SK-N-DZ (cell line): ENCODE measurements around the gene SLC6A5.

Source experiments
- DNase-seq: peaks from one replicate; pipeline ENCODE4 v3.0.0-alpha.2; 2015; ENCODE audit warnings: low spot score

SLC6A5 gene

DNA sequence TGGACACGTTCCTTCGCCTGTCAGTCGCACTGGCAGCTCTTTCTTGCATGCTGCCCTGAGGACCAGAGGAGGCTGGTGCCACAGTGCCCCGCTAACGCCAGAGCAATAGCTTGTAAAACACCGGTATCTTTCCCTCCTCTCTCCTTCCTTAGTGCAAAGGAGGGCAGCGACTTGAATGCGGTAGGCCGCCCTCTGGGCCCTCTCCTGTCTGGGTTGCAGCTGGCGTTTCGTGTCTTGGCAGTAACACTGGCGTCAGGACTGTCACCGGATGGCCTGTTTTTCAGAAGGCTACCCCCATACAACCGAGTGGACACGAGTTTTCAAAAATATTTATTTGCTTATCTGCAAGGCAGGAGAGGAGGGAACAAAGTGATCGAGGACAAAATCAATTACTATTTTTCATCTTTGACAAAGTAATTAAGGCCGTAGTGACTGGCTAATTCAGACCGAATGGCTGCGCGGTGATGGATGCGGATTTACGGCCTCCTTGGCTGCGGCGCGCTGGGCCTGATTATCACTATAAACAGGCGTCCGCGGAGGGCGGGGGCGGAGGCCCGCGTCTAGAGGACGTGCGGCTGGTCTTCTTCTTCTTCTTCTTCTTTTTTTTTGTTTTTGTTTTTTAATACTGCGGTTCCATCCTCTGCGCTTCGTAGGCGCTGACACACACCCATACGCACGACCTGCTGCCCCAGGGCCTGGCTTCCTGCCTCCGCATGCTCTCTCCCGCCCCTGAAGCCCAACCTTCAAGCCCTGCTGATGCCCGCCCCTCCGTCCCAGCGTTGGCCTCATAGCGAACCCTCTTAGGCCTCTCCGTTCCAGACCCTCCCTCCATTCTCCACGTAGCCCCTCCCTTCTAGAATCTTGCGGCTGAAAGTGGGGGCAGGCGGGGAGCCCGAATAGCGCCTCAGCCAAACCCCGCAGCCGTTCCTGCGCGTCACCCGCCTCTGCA, 2.9 kb upstream of the SLC6A5 start:
- no peak for DNase-seq

DNA sequence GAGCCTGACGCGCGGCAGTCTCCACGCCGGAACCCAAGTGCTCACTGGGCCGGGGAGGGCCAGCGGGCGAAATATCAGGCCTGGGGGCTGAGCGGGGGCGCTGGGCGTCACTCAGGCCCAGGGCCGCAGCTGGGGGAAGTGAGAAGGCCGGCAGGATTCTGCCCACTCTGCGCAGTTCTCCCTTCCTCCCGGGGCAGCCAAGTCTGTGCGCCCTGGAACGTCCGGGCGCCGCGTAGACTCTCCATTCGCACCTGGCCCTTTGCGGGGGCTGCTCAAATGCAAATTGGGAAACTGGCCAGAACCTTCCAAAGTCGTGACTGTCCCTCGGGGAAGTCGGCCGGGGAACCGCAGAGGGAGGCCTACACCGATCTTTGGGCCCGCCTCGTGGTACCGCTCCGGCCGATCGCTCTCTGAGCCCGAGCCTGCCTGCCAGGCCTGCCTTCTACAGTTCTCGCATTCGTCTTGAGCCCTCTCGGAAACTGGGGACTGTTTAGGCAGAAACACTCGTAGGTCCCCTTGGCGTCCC, 2.2 kb upstream of the SLC6A5 start:
- DNase-seq, result no peak

DNA sequence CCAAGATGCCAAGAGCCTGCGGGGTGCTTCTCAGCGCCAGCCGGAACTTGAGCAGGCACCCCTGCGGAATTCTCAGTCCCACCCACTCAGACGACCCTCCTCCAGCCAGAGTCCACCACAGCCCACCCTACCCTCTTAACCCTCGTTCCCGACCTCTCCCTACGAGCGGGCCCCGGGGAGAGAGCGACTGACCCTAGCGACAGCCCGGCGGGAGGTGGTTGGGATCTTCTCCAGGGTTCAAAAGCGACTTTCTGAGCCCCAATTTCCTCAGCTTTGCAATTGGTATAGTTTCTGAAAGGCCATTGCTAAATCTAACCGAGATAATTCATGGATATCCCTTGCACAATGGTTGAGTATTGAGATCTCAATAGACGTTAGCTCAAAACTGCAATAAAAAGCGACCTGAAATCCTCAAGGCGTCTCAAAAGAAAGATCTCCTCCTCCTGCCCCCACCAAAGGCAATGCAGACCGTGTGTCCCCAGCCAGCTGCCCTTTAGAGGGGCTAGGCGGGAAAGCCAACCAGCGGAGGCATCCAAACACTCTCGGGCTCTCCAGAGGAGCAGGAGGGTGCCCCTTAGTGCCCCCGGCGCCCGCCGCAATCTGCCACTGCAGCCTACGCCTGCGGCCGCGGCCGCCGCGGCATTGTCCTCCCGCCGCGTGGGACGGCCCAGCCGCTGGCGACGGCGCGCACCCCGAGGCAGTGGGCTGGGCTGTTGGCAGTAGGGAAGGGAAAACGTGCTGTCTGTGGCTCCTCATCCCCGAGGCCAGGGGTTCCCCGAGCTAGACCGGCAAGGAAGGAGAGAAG, 1.5 kb upstream of the SLC6A5 start:
- no peak for DNase-seq

DNA sequence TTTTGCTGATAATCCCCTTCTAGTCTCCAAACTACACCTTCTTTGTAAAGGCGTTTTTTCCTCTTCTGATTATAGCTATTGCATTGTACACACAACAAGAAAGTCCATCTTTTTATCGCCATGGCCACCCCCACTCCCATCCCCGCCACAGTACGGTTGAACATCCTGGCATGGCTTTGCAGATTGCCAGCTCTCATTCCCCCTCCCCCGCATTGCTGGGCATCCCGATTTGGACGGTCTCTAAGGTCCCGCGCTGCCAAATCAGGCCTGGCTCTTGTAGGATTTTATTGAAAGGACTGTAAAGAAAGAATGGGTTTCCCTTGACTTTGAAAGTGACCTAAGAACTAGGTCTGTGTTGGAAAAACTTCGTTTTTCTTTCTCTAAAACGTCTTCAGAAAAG, 916 bp upstream of the SLC6A5 start:
- no peak for DNase-seq

DNA sequence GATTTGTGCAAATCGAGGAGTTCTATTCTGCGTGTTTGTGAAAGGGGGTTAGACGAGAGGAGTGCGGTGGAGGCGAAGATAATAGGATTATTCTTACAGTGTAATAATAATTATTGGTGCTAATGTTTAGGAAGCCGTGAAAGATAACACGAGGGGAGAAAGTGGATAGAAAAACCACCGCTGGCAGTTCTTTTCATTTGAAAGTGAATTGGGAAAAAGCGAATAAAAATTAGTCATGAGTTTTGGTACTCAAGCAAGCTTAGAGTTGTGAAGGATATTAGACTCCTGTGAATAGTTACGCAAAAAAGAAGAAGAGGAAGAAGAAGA, 575 bp downstream of the SLC6A5 start:
- DNase-seq, result no peak

DNA sequence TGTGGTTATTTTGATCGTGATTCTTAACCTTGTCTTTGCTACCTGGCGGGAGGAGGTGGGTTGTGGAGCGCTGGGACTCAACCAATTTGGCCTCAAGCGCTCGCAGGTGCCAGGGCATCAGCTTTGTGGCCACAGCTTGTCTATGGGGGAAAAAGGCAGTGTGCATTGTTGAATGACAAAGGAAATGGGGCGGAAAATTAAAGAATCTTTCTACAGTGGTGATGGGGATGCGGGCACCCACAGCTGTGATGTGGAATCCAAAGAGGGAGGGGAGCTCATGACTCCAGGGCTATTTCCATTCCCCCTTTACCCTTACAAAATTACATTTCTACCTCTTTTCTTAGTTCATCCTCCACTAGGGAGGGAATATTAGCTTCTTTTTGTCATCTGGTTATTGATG, 1.1 kb downstream of the SLC6A5 start:
- no peak for DNase-seq

DNA sequence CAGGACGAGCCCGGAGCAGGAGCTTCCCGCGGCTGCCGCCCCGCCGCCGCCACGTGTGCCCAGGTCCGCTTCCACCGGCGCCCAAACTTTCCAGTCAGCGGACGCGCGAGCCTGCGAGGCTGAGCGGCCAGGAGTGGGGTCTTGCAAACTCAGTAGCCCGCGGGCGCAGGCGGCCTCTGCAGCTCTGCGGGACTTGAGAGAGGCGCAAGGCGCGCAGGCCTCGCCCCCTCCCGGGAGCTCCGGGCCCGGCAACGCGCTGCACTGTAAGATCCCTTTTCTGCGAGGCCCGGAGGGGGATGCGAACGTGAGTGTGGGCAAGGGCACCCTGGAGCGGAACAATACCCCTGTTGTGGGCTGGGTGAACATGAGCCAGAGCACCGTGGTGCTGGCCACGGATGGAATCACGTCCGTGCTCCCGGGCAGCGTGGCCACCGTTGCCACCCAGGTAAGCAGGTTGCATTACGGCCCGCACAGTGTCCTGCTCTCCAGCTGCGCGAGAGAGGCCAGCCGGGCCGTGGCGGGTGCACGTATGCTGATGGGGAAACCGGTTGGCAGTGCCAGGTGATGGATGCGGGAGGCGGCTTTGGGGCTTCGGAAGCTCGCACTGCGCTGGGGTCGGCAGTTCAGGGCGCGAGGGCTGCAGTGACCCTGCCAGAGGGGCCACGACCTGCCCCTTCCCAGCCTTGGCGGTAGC, 2.0 kb downstream of the SLC6A5 start:
- DNase-seq, result no peak

DNA sequence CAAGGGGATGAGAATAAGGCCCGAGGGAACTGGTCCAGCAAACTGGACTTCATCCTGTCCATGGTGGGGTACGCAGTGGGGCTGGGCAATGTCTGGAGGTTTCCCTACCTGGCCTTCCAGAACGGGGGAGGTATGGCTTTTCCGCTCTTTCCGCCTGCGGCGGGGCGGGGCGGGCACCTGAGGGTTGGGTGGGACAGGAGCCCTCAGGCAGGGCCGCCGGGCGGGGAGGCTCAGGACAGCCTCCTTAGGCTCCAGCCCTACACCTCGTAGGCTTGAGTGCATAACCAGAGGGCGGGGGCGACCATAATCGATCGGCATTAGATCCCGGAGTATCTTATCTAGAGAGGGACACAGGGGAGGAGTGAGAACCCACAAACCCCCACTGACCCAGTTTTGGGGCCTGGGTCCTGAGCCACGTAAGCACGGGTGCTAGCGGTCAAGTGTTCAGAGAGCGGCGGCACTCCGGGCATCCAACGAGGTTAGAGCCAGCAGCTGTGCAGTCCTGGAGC, 4.9 kb downstream of the SLC6A5 start:
- no peak for DNase-seq

DNA sequence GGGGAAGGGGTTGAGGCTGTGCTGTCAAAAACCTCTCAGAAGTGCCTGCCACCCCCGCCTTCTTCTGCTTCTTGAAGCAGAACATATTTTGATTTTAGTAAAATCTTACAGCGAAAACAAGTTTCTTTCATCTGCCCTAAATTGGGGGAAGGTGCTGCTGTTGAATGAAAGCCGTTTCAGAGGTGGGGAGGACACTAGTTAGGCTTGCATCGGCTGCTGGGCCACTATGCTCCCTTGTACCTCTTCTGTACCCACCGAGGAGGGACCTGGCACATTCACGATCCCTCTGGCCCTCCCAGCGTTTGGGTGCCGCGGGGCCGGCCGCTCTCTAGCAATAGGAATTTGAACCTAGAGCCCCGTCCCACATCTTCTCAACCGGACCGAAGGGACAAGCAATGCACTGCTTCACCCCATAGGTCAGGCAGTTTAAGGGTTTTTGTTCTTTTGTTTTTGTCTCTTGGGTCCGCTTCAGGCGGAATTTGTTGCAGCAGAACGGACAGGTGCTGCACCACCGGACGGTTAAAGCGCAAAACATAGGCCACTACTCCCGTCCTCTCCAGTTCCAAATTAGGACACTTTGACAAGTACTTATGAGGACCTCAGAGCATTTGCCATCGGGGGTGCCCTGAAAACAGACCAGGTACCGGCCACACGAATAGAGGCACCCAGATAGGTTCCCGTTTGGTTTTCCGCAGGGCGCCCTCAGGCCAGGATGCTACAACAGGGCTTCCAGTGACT, 5.6 kb downstream of the SLC6A5 start:
- DNase-seq, result no peak

DNA sequence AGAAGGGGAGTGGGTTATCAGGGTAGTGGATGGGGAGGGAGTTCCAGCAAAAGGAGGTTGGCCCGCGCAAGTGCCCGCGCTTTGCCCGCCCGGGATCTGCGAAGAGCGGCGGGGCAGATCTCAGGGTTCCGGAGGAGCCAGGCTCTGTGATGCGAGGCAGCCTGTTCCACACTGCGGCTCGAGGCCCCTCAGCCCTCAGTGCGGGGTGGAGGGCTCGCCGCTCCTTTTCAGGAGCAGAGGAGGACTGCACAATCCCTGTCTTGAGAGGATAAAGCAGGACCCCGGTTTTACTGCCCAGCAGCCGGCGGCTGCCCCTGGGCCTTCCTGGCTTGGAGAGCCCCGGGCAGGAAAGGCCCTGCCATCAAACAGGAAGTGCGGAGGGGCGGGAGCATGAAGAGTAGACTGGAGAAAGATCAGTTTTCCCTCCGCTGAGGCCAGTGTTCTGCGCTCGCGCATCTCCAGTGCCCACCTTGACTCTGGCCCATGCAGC, 6.2 kb downstream of the SLC6A5 start:
- no peak for DNase-seq

DNA sequence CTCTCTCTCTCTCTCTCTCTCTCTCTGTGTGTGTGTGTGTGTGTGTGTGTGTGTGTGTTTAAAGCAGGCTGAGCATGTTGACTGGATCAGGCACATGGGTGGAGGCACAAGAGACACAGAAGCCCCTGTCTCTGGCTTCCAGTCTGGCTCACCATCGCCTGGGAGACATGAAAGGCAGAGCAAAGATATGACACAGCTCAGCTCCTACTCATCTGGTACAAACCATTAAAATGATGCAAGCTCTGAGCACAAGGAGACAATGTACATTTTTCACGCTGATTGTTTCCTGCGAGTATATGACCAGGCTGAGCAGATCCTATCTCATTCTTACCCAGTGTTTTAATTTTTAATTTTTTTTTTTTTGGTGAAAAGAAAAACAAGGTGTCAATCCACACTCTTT, 9.5 kb downstream of the SLC6A5 start:
- peak; percentile 32 for DNase-seq

DNA sequence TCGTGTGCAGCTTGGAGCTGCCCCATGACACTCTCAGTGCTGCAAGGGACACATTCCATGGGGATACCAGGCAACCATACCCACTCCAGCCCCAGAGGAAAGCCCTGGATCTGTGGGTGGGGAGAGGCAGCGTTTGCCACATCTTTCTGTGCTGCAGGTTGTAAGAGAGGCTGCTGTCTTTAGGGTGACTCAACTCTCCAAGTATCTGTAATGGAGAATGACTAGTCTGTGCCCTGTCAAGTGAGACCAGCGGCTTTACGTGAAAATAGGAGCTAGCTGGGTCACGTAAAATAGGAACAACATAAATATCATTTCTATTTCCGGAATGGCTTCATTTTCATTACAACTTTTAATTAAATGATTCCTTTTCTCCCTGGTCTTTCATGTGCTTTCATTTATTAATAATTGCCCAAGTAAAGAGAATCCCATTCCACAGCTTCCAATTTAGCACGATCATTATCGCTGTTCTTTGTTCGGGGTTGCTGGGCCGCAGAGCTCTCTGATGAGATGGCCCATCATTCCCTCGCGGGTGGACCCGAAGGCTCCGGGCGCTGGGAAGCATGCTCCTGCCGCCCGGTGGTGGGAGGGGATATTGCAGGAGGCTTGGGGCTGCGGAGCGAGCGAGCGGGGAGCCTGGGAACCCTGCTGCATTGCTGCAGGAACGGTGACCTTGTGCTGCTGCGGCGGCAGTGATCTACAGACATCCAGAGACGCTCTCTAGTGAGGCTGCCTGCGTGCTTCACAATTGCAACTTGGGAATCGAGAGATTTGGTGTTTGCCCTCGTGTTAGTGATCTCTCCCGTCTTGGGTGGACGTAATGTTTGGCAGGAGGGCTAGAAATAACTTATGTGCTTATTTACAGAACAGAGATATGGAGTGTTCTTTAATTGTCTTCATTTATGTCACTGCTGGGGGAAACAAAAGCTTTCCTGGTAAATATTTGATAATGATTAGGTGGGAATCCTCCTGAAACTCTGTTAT, 10.6 kb downstream of the SLC6A5 start:
- peak; percentile 90 for DNase-seq

DNA sequence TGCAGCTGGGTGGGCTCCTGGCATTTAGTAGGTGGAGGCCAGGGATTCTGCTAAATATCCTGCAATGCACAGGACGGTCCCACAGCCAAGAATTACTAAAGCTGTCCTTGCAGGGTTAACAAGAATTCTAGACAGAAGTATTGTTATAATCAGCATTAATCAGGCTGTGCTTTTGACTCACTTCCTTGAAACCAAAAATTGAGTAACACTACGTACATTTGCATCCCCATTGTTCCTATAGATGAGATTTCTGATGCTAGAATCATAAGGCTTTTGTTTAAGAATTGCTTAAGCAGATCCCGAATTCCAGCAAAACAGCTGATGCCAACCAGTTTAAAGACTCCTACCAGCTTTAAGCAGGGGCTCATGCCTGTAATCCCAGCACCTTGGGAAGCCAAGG, 11.4 kb downstream of the SLC6A5 start:
- DNase-seq, result no peak

DNA sequence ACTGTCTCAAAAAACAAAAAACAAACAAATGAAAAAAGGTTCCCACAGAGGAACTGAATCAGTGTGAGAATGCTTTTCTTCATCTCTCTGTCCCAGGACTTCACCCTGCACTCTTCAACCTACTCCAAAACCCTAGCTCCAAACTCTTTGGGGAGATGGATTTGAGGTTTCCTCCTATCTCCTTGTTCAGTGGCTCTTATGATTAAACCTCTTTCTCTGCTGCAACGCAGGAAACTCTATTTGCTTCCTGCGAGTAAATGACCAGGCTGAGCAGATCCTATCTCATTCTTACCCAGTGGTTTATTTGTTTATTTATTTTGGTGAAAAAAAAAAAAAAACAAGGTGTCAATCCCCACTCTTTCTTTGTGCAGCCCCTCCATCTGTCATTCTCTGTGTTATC, 12.0 kb downstream of the SLC6A5 start:
- no peak for DNase-seq

DNA sequence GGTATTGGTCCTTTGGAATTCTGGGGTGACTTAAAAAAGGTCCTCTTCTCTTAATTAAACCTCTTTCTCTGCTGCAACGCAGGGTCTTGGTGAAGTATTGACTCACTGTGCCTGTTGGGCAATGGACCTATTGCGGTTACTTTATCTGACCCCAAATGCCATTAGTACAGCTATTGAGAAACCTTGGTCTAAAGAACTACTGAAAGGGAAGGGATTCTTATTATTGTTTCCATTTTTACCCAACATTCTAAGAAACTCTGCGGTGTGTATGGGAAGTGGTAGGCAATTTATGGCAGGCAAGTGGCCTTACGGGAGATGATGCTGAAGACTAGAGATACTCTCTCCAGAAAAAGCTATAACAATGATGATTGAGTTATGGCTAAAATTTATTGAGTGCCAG, 12.5 kb downstream of the SLC6A5 start:
- no peak for DNase-seq

DNA sequence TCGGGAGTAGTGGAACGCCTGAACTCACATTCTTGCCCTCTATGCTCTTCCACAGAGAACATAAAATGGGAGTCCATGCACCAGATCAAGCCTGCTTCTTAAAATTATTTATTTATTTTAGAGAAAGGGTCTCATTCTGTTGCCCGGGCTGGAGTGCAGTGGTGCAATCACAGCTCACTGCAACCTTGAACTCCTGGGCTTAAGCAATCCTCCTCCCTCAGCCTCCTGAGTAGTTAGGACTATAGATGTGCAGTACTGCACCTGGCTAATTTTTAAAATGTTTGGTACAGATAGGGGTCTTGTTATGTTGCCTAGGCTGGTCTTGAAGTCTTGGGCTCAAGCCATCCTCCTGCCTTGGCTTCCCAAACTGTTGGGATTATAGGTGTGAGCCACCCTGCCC, 13.0 kb downstream of the SLC6A5 start:
- DNase-seq, result no peak

DNA sequence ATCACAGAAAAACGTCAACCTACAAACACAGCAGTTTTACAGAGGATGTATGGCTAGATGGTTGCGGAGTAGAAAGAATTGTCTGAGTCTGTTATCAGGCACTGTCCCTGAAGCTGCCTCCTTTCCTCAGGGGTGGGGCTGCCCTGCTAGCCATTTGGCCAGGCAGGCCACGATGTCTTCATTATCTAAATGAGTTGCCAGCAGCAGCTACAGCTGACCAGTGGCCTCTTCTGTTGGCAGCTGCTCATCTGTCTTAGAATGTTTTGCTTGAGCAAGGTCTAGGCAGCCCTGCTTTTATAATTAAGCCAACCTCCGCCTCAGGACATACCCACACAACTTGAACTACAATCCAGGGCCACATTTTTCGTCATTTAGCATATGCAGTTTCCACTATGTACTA, 17.5 kb downstream of the SLC6A5 start:
- peak; percentile 52 for DNase-seq

DNA sequence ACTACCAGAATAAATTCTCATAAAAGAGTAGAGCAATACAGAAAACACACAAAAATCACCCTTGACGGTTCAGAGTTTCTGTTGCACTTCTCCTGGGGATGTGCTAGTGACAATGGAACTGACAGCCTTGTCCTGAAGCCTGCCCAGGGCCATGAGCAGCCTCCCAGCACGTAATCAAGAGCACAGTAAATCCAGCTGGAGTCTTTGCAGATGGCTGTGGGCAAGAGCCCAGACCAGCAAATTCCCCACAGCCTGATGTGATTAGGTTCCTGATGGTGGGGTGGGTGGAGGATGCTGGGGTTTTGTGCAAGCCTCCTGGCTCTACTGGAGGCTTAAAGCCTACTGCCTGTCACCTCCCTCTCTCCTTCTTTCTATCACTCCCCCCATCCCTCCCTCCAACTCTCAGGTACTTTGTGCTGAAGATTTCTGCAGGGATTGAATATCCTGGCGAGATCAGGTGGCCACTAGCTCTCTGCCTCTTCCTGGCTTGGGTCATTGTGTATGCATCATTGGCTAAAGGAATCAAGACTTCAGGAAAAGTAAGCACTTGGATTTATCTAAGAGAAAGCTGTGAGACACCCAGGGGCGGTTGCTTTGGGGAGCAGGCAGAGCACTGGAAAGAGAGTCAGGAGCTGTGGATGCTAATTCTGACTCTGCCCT, 18.1 kb downstream of the SLC6A5 start:
- peak; percentile 90 for DNase-seq

DNA sequence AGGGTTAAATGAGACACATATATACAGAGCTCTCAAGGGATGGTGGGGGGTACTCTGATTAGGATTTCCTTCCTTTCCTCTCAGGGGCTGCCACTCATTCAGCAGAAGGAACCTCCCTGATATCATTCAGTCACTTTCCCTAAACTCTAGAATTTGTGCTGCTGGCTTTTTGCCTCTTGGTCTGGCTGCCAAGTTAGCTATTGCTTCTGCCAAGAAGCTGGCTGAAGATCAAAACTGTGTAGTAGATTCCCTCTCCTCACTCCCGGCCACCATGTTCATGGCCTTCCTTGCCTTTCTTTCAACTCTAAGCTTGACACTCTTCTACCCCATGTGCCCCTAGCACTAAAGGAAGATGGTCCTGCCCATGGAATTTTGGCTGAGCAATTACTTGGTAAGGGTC, 18.7 kb downstream of the SLC6A5 start:
- no peak for DNase-seq
